C4-2B (cell line): ENCODE measurements around the gene SUSD4.

Experiments used
- H3K27ac ChIP-seq: fragments of 450-650 bp; 2 replicates; pipeline ENCODE4 v1.5.1; 2017
- CTCF ChIP-seq: fragments of 450-650 bp; conservative IDR thresholded peaks from 2 replicates; pipeline ENCODE4 v1.5.1; 2017; ENCODE audit warnings: mild to moderate bottlenecking
- ZFX ChIP-seq: fragments of 450-650 bp; IDR thresholded peaks from 2 replicates; pipeline ENCODE4 v1.6.1; 2017

Gene SUSD4

GRCh38 chr1:223228201-223228600 is 135.8 kb downstream of the SUSD4 start:
- H3K27ac ChIP-seq = no peak overlapping the region
- no peak for TF ChIP-seq CTCF
- TF ChIP-seq ZFX = no peak

- TF ChIP-seq CTCF (no peak), ZFX (no peak)
Observed at GRCh38 chr1:223227486-223228196, 136.3 kb downstream of the SUSD4 start.

GRCh38 chr1:223227031-223227430 is 136.9 kb downstream of the SUSD4 start:
- H3K27ac ChIP-seq = no peak overlapping the region
- TF ChIP-seq CTCF (no peak), ZFX (no peak)

More at GRCh38 chr1:223227486-223228196, 136.3 kb downstream of the SUSD4 start:
- no peak overlapping the region for H3K27ac ChIP-seq

- H3K27ac ChIP-seq = no peak overlapping the region
- no peak for TF ChIP-seq CTCF
- no peak for TF ChIP-seq ZFX
Observed at GRCh38 chr1:223226271-223226670, 137.7 kb downstream of the SUSD4 start.

GRCh38 chr1:223225481-223225880 is 138.5 kb downstream of the SUSD4 start:
- TF ChIP-seq ZFX (no peak), CTCF (no peak)
- no peak overlapping the region for H3K27ac ChIP-seq

- no peak overlapping the region for H3K27ac ChIP-seq
- TF ChIP-seq ZFX = no peak
- no peak for TF ChIP-seq CTCF
Observed at GRCh38 chr1:223225061-223225460, 138.9 kb downstream of the SUSD4 start.

- TF ChIP-seq CTCF (no peak), ZFX (no peak)
- no peak overlapping the region for H3K27ac ChIP-seq
Observed at GRCh38 chr1:223224465-223224864, 139.5 kb downstream of the SUSD4 start.
